KG1 (cell line): ENCODE measurements around the gene CAMSAP3.

Experiments used
- DNase-seq: peaks from one replicate; lab custom pipeline; 2025; lab: John Stamatoyannopoulos, UW

The CAMSAP3 gene

DNA sequence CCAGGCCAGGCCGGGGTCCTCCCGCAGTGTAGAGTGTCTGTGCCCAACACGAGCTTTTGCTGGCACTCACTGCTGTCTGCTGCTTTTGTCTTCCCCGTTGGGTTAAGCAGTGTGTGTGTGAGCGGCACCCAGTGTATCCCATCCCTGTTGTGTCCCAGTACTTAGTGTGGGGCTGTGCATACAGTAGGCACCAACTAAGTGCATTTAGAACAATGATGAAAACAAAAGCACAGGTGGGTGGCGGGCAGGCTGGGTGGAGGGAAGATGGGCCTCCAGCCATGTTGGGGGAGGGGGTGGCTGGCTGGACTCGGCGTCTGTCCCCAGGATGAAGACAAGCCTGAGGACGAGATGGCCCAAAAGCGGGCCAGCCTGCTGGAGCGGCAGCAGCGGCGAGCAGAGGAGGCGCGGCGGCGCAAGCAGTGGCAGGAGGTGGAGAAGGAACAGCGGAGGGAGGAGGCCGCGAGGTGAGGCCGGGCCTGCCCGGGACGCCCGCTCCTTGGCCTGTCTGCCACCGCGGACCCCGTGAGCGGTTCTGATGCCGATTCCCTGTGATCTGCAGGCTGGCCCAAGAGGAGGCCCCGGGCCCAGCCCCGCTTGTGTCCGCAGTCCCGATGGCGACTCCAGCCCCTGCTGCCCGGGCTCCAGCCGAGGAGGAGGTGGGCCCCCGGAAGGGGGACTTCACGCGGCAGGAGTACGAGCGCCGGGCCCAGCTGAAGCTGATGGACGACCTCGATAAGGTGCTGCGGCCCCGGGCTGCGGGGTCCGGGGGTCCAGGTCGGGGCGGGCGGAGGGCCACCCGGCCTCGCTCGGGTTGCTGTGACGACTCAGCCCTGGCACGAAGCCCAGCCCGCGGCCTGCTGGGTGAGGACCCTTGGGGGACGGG, 19.4 kb downstream of the CAMSAP3 start:
- DNase-seq = no peak

- no peak for DNase-seq
Observed at GRCh38 chr19:7617172-7617571, 21.5 kb downstream of the CAMSAP3 start.

- DNase-seq = no peak
Observed at GRCh38 chr19:7617735-7618134, 22.1 kb downstream of the CAMSAP3 start.

- DNase-seq = no peak
Observed at GRCh38 chr19:7618348-7618747, 22.7 kb downstream of the CAMSAP3 start.

DNA sequence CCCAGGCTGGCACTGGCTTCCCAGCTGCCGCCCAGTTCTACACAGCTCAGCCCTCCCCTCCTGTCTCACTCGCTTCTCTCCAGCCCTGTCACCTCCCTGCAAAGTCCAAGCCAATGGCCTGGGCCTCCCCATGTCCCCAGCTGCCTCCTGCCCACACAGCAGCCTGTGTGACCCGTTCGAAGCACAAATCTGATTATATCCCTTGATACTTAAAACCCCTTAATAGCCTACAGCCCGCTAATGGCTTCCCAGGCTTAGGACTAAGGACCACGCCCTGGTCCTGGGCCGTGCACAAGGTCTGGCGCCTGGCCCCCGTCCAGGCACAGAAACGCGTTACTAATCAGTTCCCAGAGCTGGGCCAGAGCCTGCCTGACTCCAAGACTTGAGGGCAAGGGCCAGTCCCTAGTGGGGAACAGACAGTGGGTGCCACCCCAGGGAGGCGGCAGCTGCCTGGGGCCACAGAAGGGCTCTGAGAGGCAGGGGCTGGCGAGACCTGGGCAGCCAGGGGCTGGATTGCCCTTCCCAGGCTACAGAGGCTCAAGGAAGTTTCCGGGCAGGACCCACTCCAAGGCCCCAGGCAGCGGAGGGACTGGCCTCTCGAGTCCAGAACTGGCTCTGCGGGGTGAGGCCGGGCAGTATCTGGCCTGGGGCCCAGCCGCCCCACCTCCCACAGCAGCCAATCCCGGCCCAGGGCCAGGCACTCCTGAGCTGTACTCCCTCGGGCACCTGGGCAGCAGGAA, 23.3 kb downstream of the CAMSAP3 start:
- DNase-seq = no peak

GRCh38 chr19:7619671-7620441, 24.2 kb downstream of the CAMSAP3 start:
- DNase-seq = no peak

GRCh38 chr19:7620442-7621412, 25.1 kb downstream of the CAMSAP3 start:
- no peak for DNase-seq

- DNase-seq = no peak
Observed at GRCh38 chr19:7622933-7623685, 27.4 kb downstream of the CAMSAP3 start.

DNA sequence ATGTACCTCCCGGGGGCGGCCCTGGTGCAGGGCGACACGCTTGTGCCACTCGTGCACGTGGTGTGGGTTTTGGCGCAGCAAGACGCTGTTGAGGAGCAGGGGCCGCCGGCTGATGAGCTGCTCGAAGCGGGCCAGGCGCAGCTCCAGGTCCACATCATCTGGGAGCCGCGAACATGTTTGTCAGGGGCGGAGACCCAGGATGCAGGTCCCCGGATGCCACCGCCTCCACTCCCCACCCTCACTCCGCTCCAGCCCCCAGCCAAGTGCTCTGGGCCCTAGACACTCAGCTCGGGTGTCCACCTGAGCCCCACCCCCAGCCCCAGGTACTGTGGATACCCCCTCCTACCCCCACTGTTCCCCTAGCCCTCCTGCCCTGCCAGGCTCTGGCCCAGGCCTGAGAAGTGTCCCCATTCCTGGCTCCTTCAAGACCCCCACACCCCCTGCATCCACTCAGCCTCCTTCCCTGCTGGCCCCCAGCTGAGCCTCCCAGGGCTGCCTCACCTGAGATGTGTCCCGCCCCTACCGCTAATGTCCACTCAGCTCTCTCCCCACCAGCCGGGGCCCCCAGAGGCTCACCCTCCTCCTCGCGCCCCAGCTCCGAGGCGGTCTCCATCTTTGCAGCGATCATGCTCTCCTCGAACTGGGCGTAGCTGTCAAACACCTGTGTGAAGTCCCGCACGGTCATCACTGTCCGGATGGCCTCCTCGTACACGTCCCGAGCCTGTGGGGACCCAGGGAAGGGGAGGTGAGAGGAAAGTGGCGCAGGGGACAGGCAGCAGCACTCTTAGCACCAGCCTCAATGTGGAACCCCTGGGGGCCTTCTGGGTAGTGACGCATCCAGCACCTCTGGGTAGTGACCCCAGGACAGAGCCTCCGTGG, 28.3 kb downstream of the CAMSAP3 start:
- DNase-seq = no peak

- no peak for DNase-seq
Observed at GRCh38 chr19:7624810-7625209, 29.1 kb downstream of the CAMSAP3 start.

GRCh38 chr19:7625763-7626372, 30.2 kb downstream of the CAMSAP3 start:
- DNase-seq = no peak

- no peak for DNase-seq
Observed at GRCh38 chr19:7627166-7627565, 31.5 kb downstream of the CAMSAP3 start.

- DNase-seq = no peak
Observed at GRCh38 chr19:7628589-7629311, 33.1 kb downstream of the CAMSAP3 start.

DNA sequence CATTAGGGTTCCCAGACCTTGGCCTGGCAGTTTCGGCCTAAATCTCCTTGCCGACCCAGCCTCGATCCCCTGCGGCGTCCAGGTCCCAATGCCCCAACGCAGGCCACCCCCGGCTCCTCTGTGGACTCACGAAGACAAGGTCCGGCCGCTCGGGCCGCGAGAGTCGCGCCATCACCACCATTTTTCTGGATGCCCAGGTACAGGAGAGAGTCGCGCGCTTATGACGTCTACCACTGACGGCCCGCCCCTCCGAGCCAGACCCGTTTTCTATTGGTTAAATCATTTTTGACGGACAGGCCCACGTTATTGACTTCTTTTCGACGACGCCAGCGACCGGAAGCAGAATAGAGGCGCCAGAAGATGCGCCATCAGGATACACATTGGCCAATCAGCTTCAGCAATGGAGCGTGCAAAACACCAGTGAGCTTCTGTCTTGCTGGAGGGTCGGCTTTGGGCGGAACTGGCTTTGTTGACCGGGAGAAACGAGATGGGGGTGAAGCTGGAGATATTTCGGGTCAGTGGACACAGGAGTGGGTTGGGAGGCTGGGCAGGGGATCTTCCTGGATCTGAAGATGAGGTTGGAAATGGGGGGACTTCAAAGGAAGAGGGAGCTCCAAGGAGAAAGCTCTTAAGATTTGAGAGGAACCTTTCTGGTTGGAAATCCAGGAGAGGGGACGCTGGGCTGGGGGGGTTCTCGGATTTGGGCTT, 33.8 kb downstream of the CAMSAP3 start, which contains the start of the genes PET100 and XAB2:
Gene PET100 (plus strand): TSS at position 447 of the 708 bp plus-strand sequence. CDS start 41 bp downstream, at position 488.
Gene XAB2 (minus strand): TSS at position 199 of the 708 bp plus-strand sequence. CDS start 18 bp downstream, at position 181.
- peak; percentile 97 for DNase-seq

GRCh38 chr19:7631577-7631976, 35.9 kb downstream of the CAMSAP3 start:
- DNase-seq = no peak

- DNase-seq = no peak
Observed at GRCh38 chr19:7632340-7633203, 36.9 kb downstream of the CAMSAP3 start.
